IPS DF 19.7 (cell line): Measurements from ENCODE around the gene ALOX15B.
"Not testable (repeated sequence)": the region's sequence is repeated elsewhere in the genome, so short reads cannot be mapped to it uniquely, and the experiment has no call there.

Experiments
- DNase-seq: peaks from one replicate; pipeline ENCODE4 v3.0.0-alpha.2; 2013; ENCODE audit warnings: low read depth, low spot score

Gene ALOX15B

GRCh38 chr17:8041249-8041928 lies 2.5 kb downstream of the ALOX15B start:
- no peak for DNase-seq

GRCh38 chr17:8041979-8042378 lies 3.1 kb downstream of the ALOX15B start:
- no peak for DNase-seq

- no peak for DNase-seq
Measured at GRCh38 chr17:8044819-8045810, 6.3 kb downstream of the ALOX15B start.

- DNase-seq, result no peak
Measured at GRCh38 chr17:8046306-8046928, 7.6 kb downstream of the ALOX15B start.

DNA sequence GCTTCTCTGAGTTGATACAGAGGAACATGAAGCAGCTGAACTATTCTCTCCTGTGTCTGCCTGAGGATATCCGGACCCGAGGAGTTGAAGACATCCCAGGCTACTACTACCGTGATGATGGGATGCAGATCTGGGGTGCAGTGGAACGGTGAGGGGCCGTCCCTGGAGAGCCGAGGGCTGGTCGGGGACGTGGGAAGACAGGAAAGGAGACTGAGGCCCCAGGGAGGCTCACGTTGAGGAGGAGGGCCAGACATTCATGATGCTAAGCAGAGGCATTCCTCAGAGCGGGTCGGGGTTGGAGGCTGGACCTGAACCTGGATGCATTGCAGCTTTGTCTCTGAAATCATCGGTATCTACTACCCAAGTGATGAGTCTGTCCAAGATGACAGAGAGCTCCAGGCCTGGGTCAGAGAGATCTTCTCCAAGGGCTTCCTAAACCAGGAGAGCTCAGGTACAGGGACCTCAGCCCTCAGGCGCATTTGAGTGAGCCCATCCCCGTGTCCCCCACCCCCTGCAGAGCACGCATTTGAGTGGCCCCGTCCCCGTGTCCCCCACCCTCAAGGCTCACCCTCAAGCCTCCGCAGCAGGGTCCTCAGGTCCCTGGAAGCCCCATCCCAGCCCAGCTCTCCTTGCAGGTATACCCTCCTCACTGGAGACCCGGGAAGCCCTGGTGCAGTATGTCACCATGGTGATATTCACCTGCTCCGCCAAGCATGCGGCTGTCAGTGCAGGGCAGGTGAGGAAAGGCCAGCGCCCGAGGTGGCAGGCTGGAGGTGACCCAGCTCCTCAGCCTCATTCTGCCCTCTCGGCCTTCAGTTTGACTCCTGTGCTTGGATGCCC lies 8.3 kb downstream of the ALOX15B start:
- no peak for DNase-seq

DNA sequence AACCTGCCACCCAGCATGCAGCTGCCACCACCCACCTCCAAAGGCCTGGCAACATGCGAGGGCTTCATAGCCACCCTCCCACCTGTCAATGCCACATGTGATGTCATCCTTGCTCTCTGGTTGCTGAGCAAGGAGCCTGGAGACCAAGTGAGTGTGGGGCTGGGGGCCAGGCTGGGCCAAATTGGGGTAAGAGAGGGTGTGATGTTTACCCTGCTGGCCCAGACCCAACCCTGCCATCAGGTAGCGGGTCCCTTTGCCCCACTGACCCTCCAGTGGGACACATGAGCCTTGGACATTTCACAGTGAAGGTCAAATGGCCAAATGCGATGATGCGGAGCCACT lies 8.9 kb downstream of the ALOX15B start:
- DNase-seq, result no peak

DNA sequence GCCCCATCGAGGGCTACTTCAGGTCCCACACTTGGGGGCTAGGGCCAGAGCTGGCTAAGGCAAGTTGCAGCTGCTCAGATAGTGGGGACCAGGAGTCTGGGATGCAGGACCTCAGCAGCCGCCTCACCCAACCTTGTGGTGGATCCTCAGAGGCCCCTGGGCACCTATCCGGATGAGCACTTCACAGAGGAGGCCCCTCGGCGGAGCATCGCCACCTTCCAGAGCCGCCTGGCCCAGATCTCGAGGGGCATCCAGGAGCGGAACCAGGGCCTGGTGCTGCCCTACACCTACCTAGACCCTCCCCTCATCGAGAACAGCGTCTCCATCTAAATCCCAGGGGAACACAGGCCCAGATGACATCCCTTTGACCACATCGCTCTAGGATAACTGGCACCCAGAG lies 9.4 kb downstream of the ALOX15B start:
- DNase-seq, result no peak

GRCh38 chr17:8048736-8049135 lies 9.9 kb downstream of the ALOX15B start:
- DNase-seq, result no peak

- DNase-seq, result no peak
Measured at GRCh38 chr17:8051831-8052230, 13.0 kb downstream of the ALOX15B start.

DNA sequence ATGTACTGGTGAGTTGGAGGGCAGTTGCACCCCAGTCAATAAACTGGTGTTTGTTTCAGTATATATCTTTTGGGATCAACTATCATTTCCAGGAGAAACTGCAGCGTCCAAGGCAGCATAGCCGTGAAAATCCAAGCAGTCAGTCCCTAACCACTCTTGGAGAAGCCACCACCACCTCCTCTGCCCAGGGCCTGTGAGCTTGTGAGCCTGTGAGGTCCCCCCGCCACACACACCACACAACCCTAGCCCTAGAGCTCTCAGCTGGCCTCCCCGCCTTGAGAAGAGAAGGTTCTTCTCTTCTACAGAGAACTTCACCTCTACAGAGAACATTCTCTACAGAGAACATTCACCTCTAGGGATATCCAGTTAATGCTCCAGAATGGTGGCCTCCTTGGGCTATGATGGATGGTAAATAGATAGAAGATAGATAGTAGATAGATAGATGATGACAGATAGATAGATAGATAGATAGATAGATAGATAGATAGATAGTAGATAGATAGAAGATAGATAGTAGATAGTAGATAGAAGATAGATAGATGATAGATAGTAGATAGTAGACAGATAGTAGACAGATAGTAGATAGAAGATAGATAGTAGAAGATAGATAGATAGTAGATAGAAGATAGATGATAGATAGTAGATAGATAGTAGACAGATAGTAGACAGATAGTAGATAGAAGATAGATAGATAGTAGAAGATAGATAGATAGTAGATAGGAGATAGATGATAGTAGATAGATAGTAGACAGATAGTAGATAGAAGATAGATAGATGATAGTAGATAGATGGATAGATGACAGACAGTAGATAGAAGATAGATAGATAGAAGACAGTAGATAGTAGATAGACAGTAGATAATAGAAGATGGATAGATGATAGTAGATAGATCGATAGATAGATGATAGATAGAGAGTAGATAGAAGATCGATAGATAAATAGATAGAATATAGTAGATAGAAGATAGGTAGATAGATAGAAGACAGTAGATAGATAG lies 13.7 kb downstream of the ALOX15B start:
- DNase-seq, result no peak

DNA sequence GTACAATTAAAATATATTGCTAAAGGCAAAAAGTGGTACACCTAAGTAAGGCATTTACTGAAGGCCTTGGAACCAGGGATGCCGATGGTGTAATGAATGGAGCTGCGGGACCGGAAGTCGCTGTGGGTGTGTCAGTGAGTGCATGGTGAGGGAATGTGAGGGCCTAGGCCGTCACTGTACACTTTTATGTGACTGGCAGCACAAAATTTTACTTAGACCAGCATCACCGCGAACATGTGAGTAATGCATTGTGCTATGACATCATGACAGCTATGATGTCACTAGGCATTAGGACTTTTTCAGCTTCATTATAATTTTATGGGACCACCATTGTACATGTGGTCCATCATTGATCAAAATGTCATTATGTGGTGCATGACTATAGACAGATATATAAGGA lies 14.7 kb downstream of the ALOX15B start:
- no peak for DNase-seq

GRCh38 chr17:8055851-8056231 lies 17.0 kb downstream of the ALOX15B start:
- DNase-seq, result no peak

DNA sequence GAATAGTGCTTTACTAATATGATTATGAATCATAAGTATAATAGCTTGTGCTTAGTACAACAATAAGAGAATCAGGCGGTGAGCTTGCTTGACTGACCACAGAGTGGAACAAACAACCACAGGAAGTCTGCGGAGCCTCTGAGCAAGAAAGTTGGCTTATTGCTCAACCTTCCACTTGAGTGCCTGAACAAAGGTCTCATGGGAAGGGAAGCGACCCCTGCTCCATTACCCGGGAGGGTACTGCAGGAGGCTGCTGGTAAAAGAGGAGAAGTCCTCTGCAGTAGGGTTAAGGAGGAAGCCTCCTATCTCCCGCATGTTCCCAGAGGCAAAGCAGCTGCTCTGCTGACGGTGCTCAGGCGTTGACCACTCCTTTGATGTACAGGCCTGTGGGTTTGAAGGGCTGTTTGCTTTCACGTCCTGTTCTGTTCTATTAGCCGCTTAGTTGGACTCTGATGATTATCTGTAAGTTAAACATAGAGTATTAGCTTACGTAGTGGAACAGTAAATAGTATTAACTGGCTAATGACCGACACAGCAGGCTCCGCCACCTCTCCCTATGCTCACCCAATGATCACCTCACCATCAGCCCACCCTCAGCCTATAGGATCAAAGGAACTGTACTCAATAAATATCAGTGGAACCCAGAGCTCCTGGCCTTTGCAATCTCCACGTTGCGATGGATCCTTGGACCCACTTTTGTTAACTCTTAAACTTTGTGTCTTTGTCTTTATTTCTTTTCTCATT lies 17.5 kb downstream of the ALOX15B start:
- DNase-seq, result no peak

DNA sequence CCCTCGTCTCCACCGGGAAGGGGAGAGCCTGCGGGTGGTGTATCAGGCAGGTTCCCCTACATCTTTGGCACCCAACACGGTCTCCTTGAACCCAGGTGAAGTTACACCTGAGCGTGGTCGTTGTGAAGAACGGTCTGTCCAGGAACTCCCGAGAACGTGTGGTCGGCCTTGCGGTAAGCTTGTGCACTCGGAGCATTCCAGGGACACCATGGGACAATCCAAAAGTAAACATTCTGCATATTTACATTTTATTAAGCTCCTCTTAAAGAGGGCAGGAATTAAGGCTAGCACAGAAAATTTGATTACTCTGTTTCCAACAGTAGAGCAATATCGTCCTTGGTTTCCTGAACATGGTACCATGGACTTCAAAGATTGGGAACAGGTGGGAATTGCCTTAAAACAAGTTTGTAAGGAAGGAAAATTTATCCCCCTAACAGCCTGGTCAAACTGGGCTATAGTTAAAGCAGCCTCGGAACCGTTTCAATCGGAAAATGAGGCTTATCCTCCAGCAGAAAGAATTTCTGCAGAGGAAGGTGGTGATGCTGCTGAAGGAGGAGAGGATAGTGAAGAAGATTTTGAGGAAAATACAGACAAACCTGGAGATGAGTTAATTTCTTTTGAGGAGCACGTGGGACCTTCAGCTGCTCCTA lies 18.2 kb downstream of the ALOX15B start:
- DNase-seq, result no peak

DNA sequence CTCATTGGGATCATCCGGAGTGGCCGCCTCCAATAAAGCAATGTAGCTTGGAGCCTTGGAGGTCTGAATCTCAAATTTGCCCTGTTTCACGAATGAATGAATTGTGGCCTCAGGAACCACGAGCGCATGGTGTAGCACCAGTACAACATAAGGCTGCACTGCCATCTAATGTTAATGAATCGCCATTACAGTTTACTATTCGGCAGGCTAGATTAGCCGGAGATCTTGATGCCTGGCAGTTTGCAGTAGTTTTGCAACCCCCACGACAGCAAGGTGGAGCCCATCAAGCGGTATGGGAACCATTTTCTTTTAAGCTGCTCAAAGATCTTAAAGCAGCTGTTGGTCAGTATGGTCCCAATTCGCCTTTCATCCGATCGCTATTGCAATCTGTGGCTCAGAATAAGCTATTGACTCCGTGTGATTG lies 18.8 kb downstream of the ALOX15B start:
- DNase-seq, result no peak

- DNase-seq, result no peak
Measured at GRCh38 chr17:8059131-8059530, 20.3 kb downstream of the ALOX15B start.

DNA sequence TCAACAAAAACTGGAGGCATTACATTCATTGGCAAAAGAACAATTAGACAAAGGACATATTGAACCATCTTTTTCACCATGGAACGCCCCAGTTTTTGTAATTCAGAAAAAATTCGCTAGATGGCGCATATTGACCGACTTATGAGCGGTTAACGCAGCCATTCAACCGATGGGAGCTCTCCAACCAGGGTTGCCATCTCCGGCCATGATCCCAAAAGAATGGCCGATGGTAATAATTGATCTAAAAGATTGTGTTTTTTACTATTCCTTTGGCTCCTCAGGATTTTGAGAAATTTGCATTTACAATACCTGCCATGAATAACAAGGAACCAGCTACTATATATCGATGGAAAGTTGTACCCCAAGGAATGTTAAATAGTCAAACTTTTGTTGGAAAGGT lies 21.4 kb downstream of the ALOX15B start:
- no peak for DNase-seq

- DNase-seq, result not testable (repeated sequence)
Measured at GRCh38 chr17:8061851-8062250, 23.0 kb downstream of the ALOX15B start.

GRCh38 chr17:8062435-8062806 lies 23.6 kb downstream of the ALOX15B start:
- no peak for DNase-seq
